HCT116 (cell line): ENCODE results near the gene NTN4. TPM values are rescaled to one million over a fixed set of nuclear protein-coding genes. Genes with fewer than 3 reads are reported as not detected.

ENCODE experiments used
- ATAC-seq: fragments of 200-7000 bp; cut with Tn5 transposase; 2 replicates; pipeline ENCODE4 v1.9.1; 2020; ENCODE audit warnings: mild to moderate bottlenecking, moderate library complexity
- BruUV-seq: library from RNA; stranded (reverse); fragments of 400-500 nt; replicated peaks from 2 replicates; lab custom pipeline; 2021; lab: Mats Ljungman, UMichigan
- CTCF ChIA-PET: fragments of 300-600 bp; sonication (Branson Sonifier 250); formaldehyde crosslinking; loops from one replicate; lab custom pipeline; 2021; ENCODE audit warnings: antibody characterized with exemption; lab: Charles Lee
- POLR2A ChIA-PET: fragments of 300-600, 350-600 bp; sonication (Branson Sonifier 250); formaldehyde crosslinking; loops from one replicate; lab custom pipeline; 2021; ENCODE audit warnings: antibody characterized with exemption; lab: Charles Lee
- RAD21 ChIA-PET, 2 experiments: fragments of 300-600 bp; sonication (Branson Sonifier 250); formaldehyde crosslinking; loops; one replicate each; lab custom pipeline; 2023; ENCODE audit warnings: low total read pairs in 2 of 2; ENCODE audit not compliant: uncharacterized antibody in 2 of 2, unreplicated experiment in 2 of 2, low non-redundant PET in 1 of 2; lab: Charles Lee
- DNase-seq: peaks from one replicate; pipeline ENCODE4 v3.0.0-alpha.2; 2010; ENCODE audit warnings: low read depth, low spot score
- H2AFZ ChIP-seq: fragments of 200-600 bp; shearing (Covaris generic), sonication (generic); 2 replicates; pipeline ENCODE4 v1.6.1; 2017; ENCODE audit warnings: low read depth, mixed run types, mixed read lengths, antibody characterized with exemption, low read length; ENCODE audit not compliant: poor library complexity, severe bottlenecking
- H3K27ac ChIP-seq: 2 replicates; pipeline ENCODE4 v1.5.1; 2012; ENCODE audit warnings: low read depth, low read length
- H3K27me3 ChIP-seq: fragments of 200-600 bp; sonication (generic); 2 replicates; pipeline ENCODE4 v1.6.1; 2016; ENCODE audit warnings: mixed run types, low read length, mixed read lengths; ENCODE audit not compliant: insufficient read depth
- H3K36me3 ChIP-seq, 2 experiments: fragments of 200-500 bp in 1 of 2; fragments of 200-600 bp in 1 of 2; sonication (Bioruptor generic) in 1 of 2; sonication (generic) in 1 of 2; 2 replicates each; pipeline versions ENCODE4 v1.5.1 to v1.6.1; 2014 to 2016; ENCODE audit warnings: low read length in 2 of 2, inconsistent platforms in 1 of 2, mixed read lengths in 1 of 2, mixed run types in 1 of 2; ENCODE audit not compliant: insufficient read depth in 2 of 2, control insufficient read depth in 1 of 2
- H3K4me1 ChIP-seq, 2 experiments: fragments of 200-600 bp in 1 of 2; sonication (generic) in 1 of 2; 2 replicates each; pipeline versions ENCODE4 v1.5.1 to v1.6.1; 2012 to 2017; ENCODE audit warnings: low read length in 2 of 2, inconsistent platforms in 1 of 2, mild to moderate bottlenecking in 1 of 2, mixed read lengths in 1 of 2, mixed run types in 1 of 2, moderate library complexity in 1 of 2; ENCODE audit not compliant: insufficient read depth in 2 of 2, control insufficient read depth in 1 of 2
- H3K4me2 ChIP-seq: fragments of 200-600 bp; sonication (generic); 2 replicates; pipeline ENCODE4 v1.6.1; 2017; ENCODE audit warnings: mixed run types, low read length, mixed read lengths
- H3K4me3 ChIP-seq, 2 experiments: fragments of 200-600 bp in 1 of 2; sonication (generic) in 1 of 2; replicated peaks in 1 of 2; 2 replicates each; pipeline ENCODE4 v1.5.1; 2011 to 2016; ENCODE audit warnings: low read length in 2 of 2, control low read depth in 1 of 2, low read depth in 1 of 2, mild to moderate bottlenecking in 1 of 2, mixed read lengths in 1 of 2, mixed run types in 1 of 2
- H3K79me2 ChIP-seq: fragments of 200-600 bp; sonication (generic); 2 replicates; pipeline ENCODE4 v1.6.1; 2017; ENCODE audit warnings: mild to moderate bottlenecking, mixed run types, low read length, moderate library complexity, mixed read lengths; ENCODE audit not compliant: insufficient read depth
- H3K9ac ChIP-seq: fragments of 200-600 bp; sonication (generic); 2 replicates; pipeline ENCODE4 v1.6.1; 2016; ENCODE audit warnings: low read length, mixed read lengths
- H3K9me2 ChIP-seq: fragments of 200-600 bp; sonication (generic), shearing (Covaris generic); 2 replicates; pipeline ENCODE4 v1.6.1; 2017; ENCODE audit warnings: mixed run types, mild to moderate bottlenecking, moderate library complexity; ENCODE audit not compliant: insufficient read depth
- H3K9me3 ChIP-seq, 2 experiments: fragments of 200-500 bp in 1 of 2; fragments of 200-600 bp in 1 of 2; sonication (Bioruptor generic) in 1 of 2; sonication (generic) in 1 of 2; 2 replicates each; pipeline ENCODE4 v1.6.1; 2014 to 2017; ENCODE audit warnings: low read length in 2 of 2, mixed read lengths in 2 of 2, inconsistent platforms in 1 of 2, low read depth in 1 of 2, mild to moderate bottlenecking in 1 of 2, mixed run types in 1 of 2, moderate library complexity in 1 of 2; ENCODE audit not compliant: control insufficient read depth in 1 of 2, insufficient read depth in 1 of 2
- H4K20me1 ChIP-seq: fragments of 200-600 bp; sonication (generic), shearing (Covaris generic); 2 replicates; pipeline ENCODE4 v1.6.1; 2017; ENCODE audit warnings: mixed run types, mild to moderate bottlenecking, moderate library complexity; ENCODE audit not compliant: insufficient read depth
- ATF3 ChIP-seq: IDR thresholded peaks from 2 replicates; pipeline ENCODE4 v1.6.1; 2012
- CBX3 ChIP-seq: IDR thresholded peaks from 2 replicates; pipeline ENCODE4 v1.6.1; 2012; ENCODE audit warnings: low read depth
- CTCF ChIP-seq, 3 experiments: fragments of 200-600 bp in 1 of 3; sonication (generic) in 1 of 3; IDR thresholded peaks in 2 of 3; conservative IDR thresholded peaks in 1 of 3; 2 replicates each; pipeline ENCODE4 v1.5.1; 2012 to 2017; ENCODE audit warnings: low read depth in 2 of 3, low read length in 2 of 3, antibody characterized with exemption in 1 of 3, borderline replicate concordance in 1 of 3, control low read depth in 1 of 3, mild to moderate bottlenecking in 1 of 3, mixed read lengths in 1 of 3, mixed run types in 1 of 3, moderate library complexity in 1 of 3; ENCODE audit not compliant: insufficient read depth in 1 of 3
- EGR1 ChIP-seq: IDR thresholded peaks from 2 replicates; pipeline ENCODE4 v1.6.1; 2012; ENCODE audit warnings: low read depth
- ELF1 ChIP-seq: IDR thresholded peaks from 2 replicates; pipeline ENCODE4 v1.6.1; 2012; ENCODE audit warnings: low read depth, borderline replicate concordance
- FOSL1 ChIP-seq: IDR thresholded peaks from 2 replicates; pipeline ENCODE4 v1.6.1; 2012; ENCODE audit warnings: low read depth
- MAX ChIP-seq: IDR thresholded peaks from 2 replicates; pipeline ENCODE4 v1.6.1; 2012
- POLR2AphosphoS5 ChIP-seq: IDR thresholded peaks from 2 replicates; pipeline ENCODE4 v1.6.1; 2011; ENCODE audit warnings: mild to moderate bottlenecking, low read depth, low read length, moderate library complexity
- RAD21 ChIP-seq: IDR thresholded peaks from 2 replicates; pipeline ENCODE4 v1.6.1; 2012; ENCODE audit warnings: low read depth, mild to moderate bottlenecking
- SIN3A ChIP-seq: IDR thresholded peaks from 2 replicates; pipeline ENCODE4 v1.6.1; 2012; ENCODE audit warnings: low read depth
- TCF7L2 ChIP-seq: IDR thresholded peaks from 2 replicates; pipeline ENCODE4 v1.7.0; 2011; ENCODE audit warnings: borderline replicate concordance, inconsistent platforms; ENCODE audit not compliant: insufficient read depth, insufficient read length; ENCODE audit errors: extremely low read depth
- YY1 ChIP-seq: IDR thresholded peaks from 2 replicates; pipeline ENCODE4 v1.6.1; 2011; ENCODE audit warnings: low read length, low read depth, moderate library complexity, mild to moderate bottlenecking; ENCODE audit not compliant: insufficient replicate concordance; ENCODE audit errors: extremely low read depth
- ZBTB33 ChIP-seq: IDR thresholded peaks from 2 replicates; pipeline ENCODE4 v1.6.1; 2011; ENCODE audit warnings: mild to moderate bottlenecking, low read length, moderate library complexity; ENCODE audit not compliant: insufficient replicate concordance; ENCODE audit errors: extremely low read depth
- ZFX ChIP-seq: fragments of 450-650 bp; IDR thresholded peaks from 2 replicates; pipeline ENCODE4 v1.6.1; 2017
- ZNF274 ChIP-seq: fragments of 200-500 bp; sonication (Bioruptor generic); IDR thresholded peaks from 2 replicates; pipeline ENCODE4 v1.6.1; 2014; ENCODE audit warnings: mild to moderate bottlenecking, low read depth, low read length, inconsistent platforms
- intact Hi-C: fragments of 100-400 bp; cut with micrococcal nuclease; formaldehyde crosslinking; loops from 2 replicates; pipeline ENCODE4 v1.10.0; 2022
- total RNA-seq: library from RNA; stranded (reverse); gene quantifications from one replicate; pipeline ENCODE4 v1.2.1, GENCODE V29; 2021; ENCODE audit not compliant: unreplicated experiment

NTN4 gene
- total RNA-seq, 1 experiment from 2014 or later, result 4.3 TPM

- intact Hi-C loops, result no loop called here
Measured at GRCh38 chr12:95646781-95647190, 143.8 kb downstream of the NTN4 start.

GRCh38 chr12:95643256-95643655, 147.3 kb downstream of the NTN4 start:
- Histone ChIP-seq H2AFZ (no peak overlapping the region), H3K4me2 (no peak overlapping the region), H3K9ac (no peak overlapping the region), H3K9me3 (no peaks in the 10 kb centered on the region), H3K27ac (no peak overlapping the region), H4K20me1 (no peaks in the 10 kb centered on the region), H3K79me2 (no peaks in the 10 kb centered on the region), H3K9me2 (no peaks in the 10 kb centered on the region), H3K36me3 (no peaks in the 10 kb centered on the region), H3K4me1 (no peaks in the 10 kb centered on the region), H3K4me3 (no peak overlapping the region), H3K27me3 (no peaks in the 10 kb centered on the region)
- BruUV-seq, result no TSS peak
- ChIA-PET CTCF (no interaction called here), RAD21 (no interaction called here), POLR2A (interaction anchor here (1.8 kb wide), 1 partner anchor 10 kb away, joined by 7 read pairs; no protein-coding TSS in a partner anchor)
- intact Hi-C loops, result no loop called here
- no peak for TF ChIP-seq POLR2AphosphoS5
- TF ChIP-seq ZBTB33, result no peak
- TF ChIP-seq TCF7L2, result no peak
- no peak for TF ChIP-seq ATF3
- TF ChIP-seq RAD21, result no peak
- TF ChIP-seq MAX, result no peak
- TF ChIP-seq CTCF (IDR thresholded peaks at IDR 0.05 in 2 of 3, conservative IDR thresholded peaks at IDR 0.05 in 1 of 3; ENCODE audit: borderline replicate concordance in 1 of 3, insufficient read depth in 1 of 3, low read depth in 2 of 3, low read length in 2 of 3), result no peak
- no peak for TF ChIP-seq EGR1
- TF ChIP-seq YY1, result no peak
- no peak for TF ChIP-seq ZNF274
- no peak for TF ChIP-seq SIN3A
- TF ChIP-seq FOSL1, result no peak
- TF ChIP-seq ELF1, result no peak
- TF ChIP-seq ZFX, result no peak
- ATAC-seq (no peak), DNase-seq (no peak)

More at GRCh38 chr12:95646781-95647190, 143.8 kb downstream of the NTN4 start:
- POLR2A ChIA-PET, result no interaction called here
- H4K20me1 ChIP-seq, result no peaks in the 10 kb centered on the region
- no peaks in the 10 kb centered on the region for H3K79me2 ChIP-seq
- H3K27ac ChIP-seq, result no peak overlapping the region
- peak overlapping the region; percentile 26 for H2AFZ ChIP-seq
- no peak overlapping the region for H3K9ac ChIP-seq
- H3K27me3 ChIP-seq, result no peaks in the 10 kb centered on the region
- BruUV-seq, result no TSS peak
- RAD21 ChIA-PET, result no interaction called here
- H3K9me3 ChIP-seq, result no peaks in the 10 kb centered on the region
- H3K4me2 ChIP-seq, result no peak overlapping the region
- DNase-seq (no peak), ATAC-seq (no peak)
- no peak for TF ChIP-seq CBX3
- TF ChIP-seq, all 23 proteins: peak for 0
- Histone ChIP-seq H3K4me1 (peaks cover 8 to 17% of the 10 kb centered on the region in 2 experiments; a peak in 3 of 4 replicates), H3K4me3 (no peak overlapping the region), H3K9me2 (no peaks in the 10 kb centered on the region), H3K36me3 (no peaks in the 10 kb centered on the region)
- CTCF ChIA-PET, result no interaction called here
